WTC11 (cell line): Measurements from ENCODE around the gene GIGYF2. TPM values are rescaled to one million over a fixed set of nuclear protein-coding genes. Genes with fewer than 3 reads are reported as not detected.

ENCODE experiments used
- ATAC-seq: fragments of 200-7000 bp; cut with Tn5 transposase; 2 replicates; pipeline ENCODE4 v1.10.0; 2021; ENCODE audit warnings: mild to moderate bottlenecking, moderate library complexity
- CTCF ChIA-PET: fragments of 300-600 bp; sonication (Branson Sonifier 250); formaldehyde crosslinking; loops from one replicate; lab custom pipeline; 2021; ENCODE audit warnings: antibody characterized with exemption; lab: Charles Lee
- POLR2A ChIA-PET: fragments of 350-600 bp; sonication (Branson Sonifier 250); formaldehyde crosslinking; loops from one replicate; lab custom pipeline; 2021; ENCODE audit warnings: antibody characterized with exemption; lab: Charles Lee
- DNase-seq: peaks from one replicate; pipeline ENCODE4 v3.0.0; 2021; ENCODE audit warnings: low spot score
- H3K27ac Mint-ChIP-seq: 2 replicates; pipeline ENCODE4 v1.8.0; 2021; ENCODE audit warnings: mixed read lengths
- H3K27me3 Mint-ChIP-seq: 2 replicates; pipeline ENCODE4 v1.8.0; 2021; ENCODE audit warnings: low read depth, mild to moderate bottlenecking, moderate library complexity, mixed read lengths
- H3K36me3 Mint-ChIP-seq: 2 replicates; pipeline ENCODE4 v1.8.0; 2021; ENCODE audit warnings: mixed read lengths
- H3K4me1 Mint-ChIP-seq: 2 replicates; pipeline ENCODE4 v1.8.0; 2022; ENCODE audit warnings: mixed read lengths
- H3K4me3 Mint-ChIP-seq: 2 replicates; pipeline ENCODE4 v1.8.0; 2021; ENCODE audit warnings: mild to moderate bottlenecking, moderate library complexity, mixed read lengths
- H3K9me3 Mint-ChIP-seq: 2 replicates; pipeline ENCODE4 v1.8.0; 2021; ENCODE audit warnings: mixed read lengths
- KAT7 ChIP-seq: sonication (generic); formaldehyde crosslinking; IDR thresholded peaks from 2 replicates; pipeline ENCODE4 v1.8.1; 2023; ENCODE audit warnings: missing genetic modification reagents, mild to moderate bottlenecking, borderline replicate concordance
- NFATC4 ChIP-seq: fragments of 250-450 bp; sonication (Bioruptor Pico); IDR thresholded peaks from 2 replicates; pipeline ENCODE4 v1.9.0; 2021; ENCODE audit warnings: mild to moderate bottlenecking
- NR2C2 ChIP-seq: sonication (generic); formaldehyde crosslinking; IDR thresholded peaks from 2 replicates; pipeline ENCODE4 v1.8.0; 2022; ENCODE audit warnings: mild to moderate bottlenecking, missing genetic modification reagents
- RELA ChIP-seq: sonication (generic); formaldehyde crosslinking; IDR thresholded peaks from 2 replicates; pipeline ENCODE4 v1.8.1; 2022; ENCODE audit warnings: missing genetic modification reagents, mild to moderate bottlenecking, borderline replicate concordance
- STAT6 ChIP-seq: sonication (generic); formaldehyde crosslinking; conservative IDR thresholded peaks from 2 replicates; pipeline ENCODE4 v1.8.1; 2023; ENCODE audit warnings: mild to moderate bottlenecking, low read depth, missing genetic modification reagents, moderate library complexity
- ZNF263 ChIP-seq: sonication (generic); formaldehyde crosslinking; IDR thresholded peaks from 2 replicates; pipeline ENCODE4 v1.8.1; 2022; ENCODE audit warnings: low read depth, mild to moderate bottlenecking, moderate library complexity, missing genetic modification reagents
- ZNF396 ChIP-seq: fragments of 250-450 bp; sonication (Bioruptor Pico); IDR thresholded peaks from 2 replicates; pipeline ENCODE4 v1.8.0; 2021; ENCODE audit warnings: mild to moderate bottlenecking, moderate library complexity, borderline replicate concordance
- total RNA-seq: library from RNA; stranded (reverse); gene quantifications from 3 replicates; pipeline ENCODE4 v1.2.3, GENCODE V29; 2021
- TF ChIP-seq, protein P1 (sequence below): fragments of 250-450 bp; sonication (Bioruptor Pico); IDR thresholded peaks from 2 replicates; pipeline ENCODE4 v1.9.0; 2021; ENCODE audit warnings: mild to moderate bottlenecking, borderline replicate concordance
- TF ChIP-seq, protein P2 (sequence below): sonication (generic); formaldehyde crosslinking; IDR thresholded peaks from 2 replicates; pipeline ENCODE4 v1.8.0; 2023; ENCODE audit warnings: missing genetic modification reagents
- TF ChIP-seq, protein P3 (sequence below): sonication (generic); formaldehyde crosslinking; IDR thresholded peaks from 2 replicates; pipeline ENCODE4 v1.8.1; 2023; ENCODE audit warnings: mild to moderate bottlenecking, missing genetic modification reagents
- TF ChIP-seq, protein P4 (sequence below): sonication (generic); formaldehyde crosslinking; IDR thresholded peaks from 2 replicates; pipeline ENCODE4 v1.8.0; 2023; ENCODE audit warnings: missing genetic modification reagents, mild to moderate bottlenecking, borderline replicate concordance

GIGYF2 gene
- total RNA-seq, 1 experiment from 2014 or later: 53.1 TPM

GRCh38 chr2:232721261-232721660 is 24.1 kb downstream of the GIGYF2 start (continued):
- TF ChIP-seq, protein P1, sequence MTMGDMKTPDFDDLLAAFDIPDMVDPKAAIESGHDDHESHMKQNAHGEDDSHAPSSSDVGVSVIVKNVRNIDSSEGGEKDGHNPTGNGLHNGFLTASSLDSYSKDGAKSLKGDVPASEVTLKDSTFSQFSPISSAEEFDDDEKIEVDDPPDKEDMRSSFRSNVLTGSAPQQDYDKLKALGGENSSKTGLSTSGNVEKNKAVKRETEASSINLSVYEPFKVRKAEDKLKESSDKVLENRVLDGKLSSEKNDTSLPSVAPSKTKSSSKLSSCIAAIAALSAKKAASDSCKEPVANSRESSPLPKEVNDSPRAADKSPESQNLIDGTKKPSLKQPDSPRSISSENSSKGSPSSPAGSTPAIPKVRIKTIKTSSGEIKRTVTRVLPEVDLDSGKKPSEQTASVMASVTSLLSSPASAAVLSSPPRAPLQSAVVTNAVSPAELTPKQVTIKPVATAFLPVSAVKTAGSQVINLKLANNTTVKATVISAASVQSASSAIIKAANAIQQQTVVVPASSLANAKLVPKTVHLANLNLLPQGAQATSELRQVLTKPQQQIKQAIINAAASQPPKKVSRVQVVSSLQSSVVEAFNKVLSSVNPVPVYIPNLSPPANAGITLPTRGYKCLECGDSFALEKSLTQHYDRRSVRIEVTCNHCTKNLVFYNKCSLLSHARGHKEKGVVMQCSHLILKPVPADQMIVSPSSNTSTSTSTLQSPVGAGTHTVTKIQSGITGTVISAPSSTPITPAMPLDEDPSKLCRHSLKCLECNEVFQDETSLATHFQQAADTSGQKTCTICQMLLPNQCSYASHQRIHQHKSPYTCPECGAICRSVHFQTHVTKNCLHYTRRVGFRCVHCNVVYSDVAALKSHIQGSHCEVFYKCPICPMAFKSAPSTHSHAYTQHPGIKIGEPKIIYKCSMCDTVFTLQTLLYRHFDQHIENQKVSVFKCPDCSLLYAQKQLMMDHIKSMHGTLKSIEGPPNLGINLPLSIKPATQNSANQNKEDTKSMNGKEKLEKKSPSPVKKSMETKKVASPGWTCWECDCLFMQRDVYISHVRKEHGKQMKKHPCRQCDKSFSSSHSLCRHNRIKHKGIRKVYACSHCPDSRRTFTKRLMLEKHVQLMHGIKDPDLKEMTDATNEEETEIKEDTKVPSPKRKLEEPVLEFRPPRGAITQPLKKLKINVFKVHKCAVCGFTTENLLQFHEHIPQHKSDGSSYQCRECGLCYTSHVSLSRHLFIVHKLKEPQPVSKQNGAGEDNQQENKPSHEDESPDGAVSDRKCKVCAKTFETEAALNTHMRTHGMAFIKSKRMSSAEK (CRISPR knock-in tag): no peak
- TF ChIP-seq RELA (no peak), NR2C2 (CRISPR knock-in tag) (no peak), ZNF263 (CRISPR knock-in tag) (no peak), STAT6 (CRISPR knock-in tag) (no peak)
- TF ChIP-seq, protein P2, sequence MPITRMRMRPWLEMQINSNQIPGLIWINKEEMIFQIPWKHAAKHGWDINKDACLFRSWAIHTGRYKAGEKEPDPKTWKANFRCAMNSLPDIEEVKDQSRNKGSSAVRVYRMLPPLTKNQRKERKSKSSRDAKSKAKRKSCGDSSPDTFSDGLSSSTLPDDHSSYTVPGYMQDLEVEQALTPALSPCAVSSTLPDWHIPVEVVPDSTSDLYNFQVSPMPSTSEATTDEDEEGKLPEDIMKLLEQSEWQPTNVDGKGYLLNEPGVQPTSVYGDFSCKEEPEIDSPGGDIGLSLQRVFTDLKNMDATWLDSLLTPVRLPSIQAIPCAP (CRISPR knock-in tag): no peak
- TF ChIP-seq, protein P3, sequence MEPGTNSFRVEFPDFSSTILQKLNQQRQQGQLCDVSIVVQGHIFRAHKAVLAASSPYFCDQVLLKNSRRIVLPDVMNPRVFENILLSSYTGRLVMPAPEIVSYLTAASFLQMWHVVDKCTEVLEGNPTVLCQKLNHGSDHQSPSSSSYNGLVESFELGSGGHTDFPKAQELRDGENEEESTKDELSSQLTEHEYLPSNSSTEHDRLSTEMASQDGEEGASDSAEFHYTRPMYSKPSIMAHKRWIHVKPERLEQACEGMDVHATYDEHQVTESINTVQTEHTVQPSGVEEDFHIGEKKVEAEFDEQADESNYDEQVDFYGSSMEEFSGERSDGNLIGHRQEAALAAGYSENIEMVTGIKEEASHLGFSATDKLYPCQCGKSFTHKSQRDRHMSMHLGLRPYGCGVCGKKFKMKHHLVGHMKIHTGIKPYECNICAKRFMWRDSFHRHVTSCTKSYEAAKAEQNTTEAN (CRISPR knock-in tag): no peak
- TF ChIP-seq, protein P4, sequence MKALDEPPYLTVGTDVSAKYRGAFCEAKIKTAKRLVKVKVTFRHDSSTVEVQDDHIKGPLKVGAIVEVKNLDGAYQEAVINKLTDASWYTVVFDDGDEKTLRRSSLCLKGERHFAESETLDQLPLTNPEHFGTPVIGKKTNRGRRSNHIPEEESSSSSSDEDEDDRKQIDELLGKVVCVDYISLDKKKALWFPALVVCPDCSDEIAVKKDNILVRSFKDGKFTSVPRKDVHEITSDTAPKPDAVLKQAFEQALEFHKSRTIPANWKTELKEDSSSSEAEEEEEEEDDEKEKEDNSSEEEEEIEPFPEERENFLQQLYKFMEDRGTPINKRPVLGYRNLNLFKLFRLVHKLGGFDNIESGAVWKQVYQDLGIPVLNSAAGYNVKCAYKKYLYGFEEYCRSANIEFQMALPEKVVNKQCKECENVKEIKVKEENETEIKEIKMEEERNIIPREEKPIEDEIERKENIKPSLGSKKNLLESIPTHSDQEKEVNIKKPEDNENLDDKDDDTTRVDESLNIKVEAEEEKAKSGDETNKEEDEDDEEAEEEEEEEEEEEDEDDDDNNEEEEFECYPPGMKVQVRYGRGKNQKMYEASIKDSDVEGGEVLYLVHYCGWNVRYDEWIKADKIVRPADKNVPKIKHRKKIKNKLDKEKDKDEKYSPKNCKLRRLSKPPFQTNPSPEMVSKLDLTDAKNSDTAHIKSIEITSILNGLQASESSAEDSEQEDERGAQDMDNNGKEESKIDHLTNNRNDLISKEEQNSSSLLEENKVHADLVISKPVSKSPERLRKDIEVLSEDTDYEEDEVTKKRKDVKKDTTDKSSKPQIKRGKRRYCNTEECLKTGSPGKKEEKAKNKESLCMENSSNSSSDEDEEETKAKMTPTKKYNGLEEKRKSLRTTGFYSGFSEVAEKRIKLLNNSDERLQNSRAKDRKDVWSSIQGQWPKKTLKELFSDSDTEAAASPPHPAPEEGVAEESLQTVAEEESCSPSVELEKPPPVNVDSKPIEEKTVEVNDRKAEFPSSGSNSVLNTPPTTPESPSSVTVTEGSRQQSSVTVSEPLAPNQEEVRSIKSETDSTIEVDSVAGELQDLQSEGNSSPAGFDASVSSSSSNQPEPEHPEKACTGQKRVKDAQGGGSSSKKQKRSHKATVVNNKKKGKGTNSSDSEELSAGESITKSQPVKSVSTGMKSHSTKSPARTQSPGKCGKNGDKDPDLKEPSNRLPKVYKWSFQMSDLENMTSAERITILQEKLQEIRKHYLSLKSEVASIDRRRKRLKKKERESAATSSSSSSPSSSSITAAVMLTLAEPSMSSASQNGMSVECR: no peak

- ChIA-PET POLR2A (no interaction called here), CTCF (no interaction called here)
- H3K27me3 Mint-ChIP-seq: no peaks in the 10 kb centered on the region
- H3K9me3 Mint-ChIP-seq: peaks cover 8% of the 10 kb centered on the region
- H3K27ac Mint-ChIP-seq: no peak overlapping the region
- no peak for ATAC-seq
- no peak overlapping the region for H3K4me3 Mint-ChIP-seq
- H3K4me1 Mint-ChIP-seq: no peaks in the 10 kb centered on the region
- DNase-seq: no peak
- TF ChIP-seq NFATC4 (CRISPR knock-in tag) (no peak), KAT7 (CRISPR knock-in tag) (no peak), ZNF396 (no peak)
- H3K36me3 Mint-ChIP-seq: peaks cover 28% of the 10 kb centered on the region
Observed at GRCh38 chr2:232721882-232722281, 24.8 kb downstream of the GIGYF2 start.
